ENCODE measurements around the gene ITPR1. TPM values are rescaled to one million over a fixed set of nuclear protein-coding genes. Genes with fewer than 3 reads are reported as not detected.

Gene ITPR1
- total RNA-seq, 4 donors from 2014 or later: 12.1 to 68.7 (median 25.6) TPM

DNA sequence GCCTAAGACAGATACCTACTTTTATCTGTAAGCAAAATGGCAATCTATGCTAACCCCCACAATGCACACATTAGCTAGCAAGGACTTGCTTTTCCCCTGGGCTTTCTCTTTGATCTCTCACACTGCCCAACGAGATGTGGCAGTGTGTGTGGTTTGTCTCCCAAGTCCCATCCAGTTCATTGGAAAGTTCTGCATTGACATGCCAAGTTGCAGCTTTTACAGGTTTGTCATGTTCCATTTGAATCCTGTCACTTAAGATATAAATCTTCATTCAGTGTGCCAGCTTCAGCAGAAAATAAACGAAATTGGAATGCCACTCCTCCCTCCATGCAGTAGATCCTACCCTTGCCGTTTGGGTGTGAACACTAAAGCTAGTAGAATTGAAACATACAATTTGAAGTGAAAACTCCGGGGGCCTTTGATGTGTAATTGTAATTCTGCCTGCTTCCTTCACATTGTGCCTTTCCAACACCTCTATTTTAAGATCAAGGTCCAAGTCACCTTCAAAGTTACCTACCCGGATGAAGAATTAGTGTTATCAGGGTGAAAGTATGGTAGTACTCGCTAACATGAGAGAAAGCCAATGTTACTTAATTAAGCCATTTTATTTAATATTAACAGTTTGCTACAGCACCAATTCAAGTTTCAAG lies 355.2 kb downstream of the ITPR1 start:
- TF ChIP-seq, protein P1, sequence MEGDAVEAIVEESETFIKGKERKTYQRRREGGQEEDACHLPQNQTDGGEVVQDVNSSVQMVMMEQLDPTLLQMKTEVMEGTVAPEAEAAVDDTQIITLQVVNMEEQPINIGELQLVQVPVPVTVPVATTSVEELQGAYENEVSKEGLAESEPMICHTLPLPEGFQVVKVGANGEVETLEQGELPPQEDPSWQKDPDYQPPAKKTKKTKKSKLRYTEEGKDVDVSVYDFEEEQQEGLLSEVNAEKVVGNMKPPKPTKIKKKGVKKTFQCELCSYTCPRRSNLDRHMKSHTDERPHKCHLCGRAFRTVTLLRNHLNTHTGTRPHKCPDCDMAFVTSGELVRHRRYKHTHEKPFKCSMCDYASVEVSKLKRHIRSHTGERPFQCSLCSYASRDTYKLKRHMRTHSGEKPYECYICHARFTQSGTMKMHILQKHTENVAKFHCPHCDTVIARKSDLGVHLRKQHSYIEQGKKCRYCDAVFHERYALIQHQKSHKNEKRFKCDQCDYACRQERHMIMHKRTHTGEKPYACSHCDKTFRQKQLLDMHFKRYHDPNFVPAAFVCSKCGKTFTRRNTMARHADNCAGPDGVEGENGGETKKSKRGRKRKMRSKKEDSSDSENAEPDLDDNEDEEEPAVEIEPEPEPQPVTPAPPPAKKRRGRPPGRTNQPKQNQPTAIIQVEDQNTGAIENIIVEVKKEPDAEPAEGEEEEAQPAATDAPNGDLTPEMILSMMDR (IDR thresholded peaks at IDR 0.05): no peak
- no peak for TF ChIP-seq POLR2A (IDR thresholded peaks at IDR 0.05)
- intact Hi-C loops (cut with DNase I): no loop called here
- Histone ChIP-seq H3K9me3 (no peaks in the 10 kb centered on the region), H3K36me3 (no peaks in the 10 kb centered on the region), H3K4me1 (peaks cover 11 to 50% (median 15%) of the 10 kb centered on the region in 3 donors), H3K4me3 (no peak overlapping the region), H3K27me3 (no peaks in the 10 kb centered on the region), H3K27ac (peak overlapping the region in 3 of 4 donors; percentile 47 to 70 (median 65))
- DNase-seq: no peak
- 42 to 60% methylated on average over 6 of the region's 6 CpGs for WGBS, 2 donors

DNA sequence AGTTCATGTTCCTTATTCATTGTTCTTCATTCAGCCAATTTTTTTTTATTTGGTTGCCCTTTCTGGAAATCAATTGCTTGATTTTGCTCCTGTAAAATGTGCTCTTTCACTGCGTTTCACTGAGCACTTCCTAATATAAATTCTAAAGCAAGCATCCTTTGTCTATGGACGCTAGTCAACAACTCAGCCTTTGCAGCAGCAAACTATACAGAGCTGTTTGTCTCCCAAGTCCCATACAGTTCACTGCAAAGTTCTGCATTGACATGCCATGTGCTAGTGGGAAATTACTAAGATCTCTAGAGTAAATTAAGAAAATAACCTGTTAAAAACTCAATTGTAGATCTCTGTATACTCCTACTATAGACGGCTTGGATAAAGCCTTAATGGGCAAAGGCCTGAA lies 356.0 kb downstream of the ITPR1 start:
- H3K4me1 ChIP-seq: peaks cover 11 to 59% (median 19%) of the 10 kb centered on the region in 3 donors
- TF ChIP-seq, protein P1 (IDR thresholded peaks at IDR 0.05): no peak
- no peak for TF ChIP-seq POLR2A (IDR thresholded peaks at IDR 0.05)
- DNase-seq: no peak
- H3K27ac ChIP-seq: peak overlapping the region in 3 of 4 donors; percentile 47 to 70 (median 65)
- H3K4me3 ChIP-seq: no peak overlapping the region
- intact Hi-C loops (cut with DNase I): no loop called here
- no peaks in the 10 kb centered on the region for H3K9me3 ChIP-seq
- 60 to 71% methylated on average over 3 of the region's 3 CpGs for WGBS, 2 donors
- no peaks in the 10 kb centered on the region for H3K27me3 ChIP-seq
- no peaks in the 10 kb centered on the region for H3K36me3 ChIP-seq

DNA sequence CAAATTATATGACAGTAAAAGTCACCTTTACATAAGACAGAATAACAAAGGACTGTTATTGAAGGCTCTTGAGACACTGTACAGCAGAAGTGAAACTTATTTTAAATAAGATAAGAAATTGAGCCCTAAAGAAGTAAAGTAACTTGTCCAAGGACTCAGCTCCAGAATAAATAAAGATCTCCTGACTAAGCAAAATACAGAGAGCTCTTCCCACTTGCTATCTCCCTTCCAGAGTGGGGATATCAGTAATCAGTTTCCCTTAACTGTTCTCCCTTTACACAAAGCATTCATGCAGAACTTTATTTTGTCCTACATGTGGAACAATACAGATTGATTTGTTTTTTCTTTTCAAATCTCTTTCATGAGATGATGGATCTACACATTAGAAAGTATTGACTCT lies 356.6 kb downstream of the ITPR1 start:
- H3K36me3 ChIP-seq: no peaks in the 10 kb centered on the region
- no peak for TF ChIP-seq POLR2A (IDR thresholded peaks at IDR 0.05)
- TF ChIP-seq, protein P1 (IDR thresholded peaks at IDR 0.05): no peak
- DNase-seq: no peak
- H3K9me3 ChIP-seq: no peaks in the 10 kb centered on the region
- intact Hi-C loops (cut with DNase I): no loop called here
- H3K4me3 ChIP-seq: no peak overlapping the region
- H3K27ac ChIP-seq: peak overlapping the region in 2 of 4 donors; percentile 18 to 29
- peaks cover 11 to 60% (median 19%) of the 10 kb centered on the region in 3 donors for H3K4me1 ChIP-seq
- no peaks in the 10 kb centered on the region for H3K27me3 ChIP-seq

DNA sequence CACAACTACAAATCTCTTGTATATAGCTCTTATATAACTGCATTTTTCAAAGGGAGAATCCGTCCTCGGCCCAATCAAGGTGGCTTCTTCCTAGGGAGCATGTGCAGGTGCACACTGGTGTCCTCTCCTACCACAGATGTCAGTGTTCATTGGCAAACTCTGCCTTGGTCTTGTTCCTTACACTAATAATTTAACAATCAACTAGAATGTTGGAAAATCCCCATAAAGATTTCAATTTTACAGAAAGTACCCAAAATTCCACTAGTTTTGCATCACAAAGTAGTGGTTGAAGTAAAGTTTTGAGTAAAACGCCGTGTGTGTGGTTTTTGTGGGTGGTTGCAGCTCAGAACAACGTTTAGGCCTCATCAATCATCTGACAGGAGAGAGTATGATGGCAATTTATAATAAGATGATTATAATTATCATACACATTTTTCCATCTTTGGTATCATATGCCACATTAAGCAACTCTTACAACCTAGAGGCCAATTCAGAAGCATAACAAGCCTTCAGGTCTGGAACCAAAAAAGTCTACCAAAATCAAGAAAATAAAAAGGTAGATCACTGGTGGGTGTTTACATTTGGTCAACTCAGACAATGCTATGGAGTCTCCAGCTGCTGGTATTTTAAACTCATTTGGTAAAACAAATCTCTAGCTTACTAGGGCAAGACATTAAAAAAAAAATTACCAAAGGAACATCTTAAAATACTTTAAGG lies 357.2 kb downstream of the ITPR1 start:
- WGBS, 2 donors: 48 to 55% methylated on average over 5 of the region's 5 CpGs
- Histone ChIP-seq H3K4me3 (no peak overlapping the region), H3K27ac (peak overlapping the region in 2 of 4 donors; percentile 18 to 29), H3K27me3 (no peaks in the 10 kb centered on the region), H3K36me3 (no peaks in the 10 kb centered on the region), H3K4me1 (peaks cover 11 to 60% (median 19%) of the 10 kb centered on the region in 3 donors), H3K9me3 (no peaks in the 10 kb centered on the region)
- TF ChIP-seq POLR2A (IDR thresholded peaks at IDR 0.05): no peak
- TF ChIP-seq, protein P1 (IDR thresholded peaks at IDR 0.05): no peak
- intact Hi-C loops (cut with DNase I): no loop called here
- no peak for DNase-seq

DNA sequence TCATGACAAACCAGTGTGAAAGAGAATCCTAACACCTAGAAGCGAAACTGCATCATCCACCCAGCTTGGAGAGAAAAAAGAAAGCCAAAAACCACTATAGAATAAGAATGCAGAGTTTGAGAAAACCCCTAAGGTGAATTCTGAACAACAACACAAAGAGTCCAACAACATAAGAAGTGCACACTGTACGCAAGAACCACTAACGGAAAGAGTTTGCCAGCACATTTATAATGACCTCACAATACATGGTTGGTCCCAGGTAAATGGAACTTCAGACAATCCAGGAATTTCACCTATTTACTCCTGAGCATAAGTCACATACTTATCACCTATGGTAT lies 357.7 kb downstream of the ITPR1 start:
- no peaks in the 10 kb centered on the region for H3K27me3 ChIP-seq
- 82 to 86% methylated on average over 3 of the region's 3 CpGs for WGBS, 2 donors
- H3K9me3 ChIP-seq: no peaks in the 10 kb centered on the region
- H3K4me3 ChIP-seq: no peak overlapping the region
- H3K4me1 ChIP-seq: peaks cover 11 to 60% (median 19%) of the 10 kb centered on the region in 3 donors
- TF ChIP-seq POLR2A (IDR thresholded peaks at IDR 0.05): no peak
- TF ChIP-seq, protein P1 (IDR thresholded peaks at IDR 0.05): no peak
- H3K27ac ChIP-seq: peak overlapping the region in 2 of 4 donors; percentile 18 to 29
- intact Hi-C loops (cut with DNase I): no loop called here
- no peaks in the 10 kb centered on the region for H3K36me3 ChIP-seq
- DNase-seq: no peak

All from esophagus squamous epithelium (tissue), 5 donors.